ENCODE measurements around the gene CFAP100. TPM values are rescaled to one million over a fixed set of nuclear protein-coding genes. Genes with fewer than 3 reads are reported as not detected.

CFAP100 gene
- polyA plus RNA-seq, 3 donors = not detected

GRCh38 chr3:126369490-126369889, 25.2 kb upstream of the CFAP100 start:
- intact Hi-C loops (cut with micrococcal nuclease) = no loop called here
- H3K36me3 ChIP-seq (replicated peaks in 1 of 2; ENCODE audit: control insufficient read depth in 1 of 2, insufficient read depth in 2 of 2, low read length in 2 of 2) = no peaks in the 10 kb centered on the region
- WGBS (ENCODE audit: insufficient coverage) = 100% methylated on average over 1 of the region's 2 CpGs
- no peak overlapping the region for H2AFZ ChIP-seq (ENCODE audit: insufficient read depth, low read depth, low read length, poor library complexity, severe bottlenecking)
- H3K4me1 ChIP-seq (ENCODE audit: control insufficient read depth in 1 of 2, insufficient read depth in 2 of 2, low read length in 2 of 2) = no peaks in the 10 kb centered on the region
- no peak for DNase-seq
- no peak overlapping the region for H3K4me3 ChIP-seq (replicated peaks in 1 of 3; ENCODE audit: low read depth in 2 of 3, low read length in 3 of 3)
- Mint-ChIP-seq H3K27me3 (ENCODE audit: low read depth in 3 of 3) (peaks cover 3 to 5% (median 4%) of the 10 kb centered on the region in 3 donors), H3K27ac (no peak overlapping the region), H3K36me3 (no peaks in the 10 kb centered on the region), H3K4me1 (peaks cover 2% of the 10 kb centered on the region), H3K9me3 (peaks cover 0 to 3% (median 0%) of the 10 kb centered on the region in 7 donors), H3K4me3 (no peak overlapping the region)
- H3K9me3 ChIP-seq (replicated peaks in 1 of 2; ENCODE audit: control insufficient read depth in 1 of 2, insufficient read depth in 1 of 2, low read length in 2 of 2) = no peaks in the 10 kb centered on the region
- no peaks in the 10 kb centered on the region for H3K27me3 ChIP-seq (ENCODE audit: control insufficient read depth in 2 of 2, insufficient read depth in 2 of 2, low read length in 2 of 2)
- H3K27ac ChIP-seq (ENCODE audit: low read depth in 1 of 2, low read length in 2 of 2) = no peak overlapping the region
- H4K20me1 ChIP-seq (ENCODE audit: insufficient read depth, low read length) = no peaks in the 10 kb centered on the region
- H3K4me2 ChIP-seq (replicated peaks; ENCODE audit: extremely low read depth, low read length, poor library complexity, severe bottlenecking) = no peak overlapping the region
- no peaks in the 10 kb centered on the region for H3K79me2 ChIP-seq (ENCODE audit: insufficient read depth, low read length)
- TF ChIP-seq, protein P1, sequence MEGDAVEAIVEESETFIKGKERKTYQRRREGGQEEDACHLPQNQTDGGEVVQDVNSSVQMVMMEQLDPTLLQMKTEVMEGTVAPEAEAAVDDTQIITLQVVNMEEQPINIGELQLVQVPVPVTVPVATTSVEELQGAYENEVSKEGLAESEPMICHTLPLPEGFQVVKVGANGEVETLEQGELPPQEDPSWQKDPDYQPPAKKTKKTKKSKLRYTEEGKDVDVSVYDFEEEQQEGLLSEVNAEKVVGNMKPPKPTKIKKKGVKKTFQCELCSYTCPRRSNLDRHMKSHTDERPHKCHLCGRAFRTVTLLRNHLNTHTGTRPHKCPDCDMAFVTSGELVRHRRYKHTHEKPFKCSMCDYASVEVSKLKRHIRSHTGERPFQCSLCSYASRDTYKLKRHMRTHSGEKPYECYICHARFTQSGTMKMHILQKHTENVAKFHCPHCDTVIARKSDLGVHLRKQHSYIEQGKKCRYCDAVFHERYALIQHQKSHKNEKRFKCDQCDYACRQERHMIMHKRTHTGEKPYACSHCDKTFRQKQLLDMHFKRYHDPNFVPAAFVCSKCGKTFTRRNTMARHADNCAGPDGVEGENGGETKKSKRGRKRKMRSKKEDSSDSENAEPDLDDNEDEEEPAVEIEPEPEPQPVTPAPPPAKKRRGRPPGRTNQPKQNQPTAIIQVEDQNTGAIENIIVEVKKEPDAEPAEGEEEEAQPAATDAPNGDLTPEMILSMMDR (IDR thresholded peaks at IDR 0.05) = no peak
- H3K9ac ChIP-seq (ENCODE audit: insufficient read depth, low read length, poor library complexity, severe bottlenecking) = no peak overlapping the region

- peaks cover 2 to 5% (median 2%) of the 10 kb centered on the region in 3 donors for H3K27me3 Mint-ChIP-seq (ENCODE audit: low read depth in 3 of 3)
- no peaks in the 10 kb centered on the region for H3K36me3 ChIP-seq (replicated peaks in 1 of 2; ENCODE audit: control insufficient read depth in 1 of 2, insufficient read depth in 2 of 2, low read length in 2 of 2)
- no peak overlapping the region for H3K4me3 ChIP-seq (replicated peaks in 1 of 3; ENCODE audit: low read depth in 2 of 3, low read length in 3 of 3)
- no peak overlapping the region for H2AFZ ChIP-seq (ENCODE audit: insufficient read depth, low read depth, low read length, poor library complexity, severe bottlenecking)
- DNase-seq = no peak
- no peaks in the 10 kb centered on the region for H3K4me1 ChIP-seq (ENCODE audit: control insufficient read depth in 1 of 2, insufficient read depth in 2 of 2, low read length in 2 of 2)
- no peaks in the 10 kb centered on the region for H3K9me3 ChIP-seq (replicated peaks in 1 of 2; ENCODE audit: control insufficient read depth in 1 of 2, insufficient read depth in 1 of 2, low read length in 2 of 2)
- peaks cover 2% of the 10 kb centered on the region for H3K4me1 Mint-ChIP-seq
- H3K27ac Mint-ChIP-seq = no peak overlapping the region
- H3K4me2 ChIP-seq (replicated peaks; ENCODE audit: extremely low read depth, low read length, poor library complexity, severe bottlenecking) = no peak overlapping the region
- H3K4me3 Mint-ChIP-seq = no peak overlapping the region
- no peaks in the 10 kb centered on the region for H3K79me2 ChIP-seq (ENCODE audit: insufficient read depth, low read length)
- no peaks in the 10 kb centered on the region for H4K20me1 ChIP-seq (ENCODE audit: insufficient read depth, low read length)
- intact Hi-C loops (cut with micrococcal nuclease) = no loop called here
- TF ChIP-seq, protein P1 (IDR thresholded peaks at IDR 0.05) = no peak
- no peaks in the 10 kb centered on the region for H3K36me3 Mint-ChIP-seq
- H3K9ac ChIP-seq (ENCODE audit: insufficient read depth, low read length, poor library complexity, severe bottlenecking) = no peak overlapping the region
- WGBS (ENCODE audit: insufficient coverage) = 74% methylated on average over 3 of the region's 4 CpGs
- peaks cover 0 to 3% (median 0%) of the 10 kb centered on the region in 7 donors for H3K9me3 Mint-ChIP-seq
- H3K27ac ChIP-seq (ENCODE audit: low read depth in 1 of 2, low read length in 2 of 2) = no peak overlapping the region
- no peaks in the 10 kb centered on the region for H3K27me3 ChIP-seq (ENCODE audit: control insufficient read depth in 2 of 2, insufficient read depth in 2 of 2, low read length in 2 of 2)
These were observed 24.7 kb upstream of the CFAP100 start for GRCh38 chr3:126370055-126370454.

Data from CD14-positive monocyte (primary cell).